GM06990 (cell line): Measurements from ENCODE around the gene NSUN3.

Source experiments
- DNase-seq: peaks from one replicate; pipeline ENCODE4 v3.0.0-alpha.2; 2011; ENCODE audit not compliant: insufficient read length; ENCODE audit errors: extremely low read depth
- H3K27me3 ChIP-seq: replicated peaks from 2 replicates; pipeline ENCODE4 v1.6.0; 2011; ENCODE audit warnings: low read length; ENCODE audit not compliant: control insufficient read depth, insufficient read depth
- H3K36me3 ChIP-seq: 2 replicates; pipeline ENCODE4 v1.5.1; 2011; ENCODE audit warnings: low read length; ENCODE audit not compliant: control insufficient read depth, insufficient read depth
- H3K4me3 ChIP-seq: replicated peaks from 2 replicates; pipeline ENCODE4 v1.5.1; 2011; ENCODE audit warnings: low read depth, mild to moderate bottlenecking, control low read depth, low read length
- TF ChIP-seq, protein P1 (sequence below): IDR thresholded peaks from 2 replicates; pipeline ENCODE4 v1.5.1; 2011; ENCODE audit warnings: low read length, control low read depth, mild to moderate bottlenecking, inconsistent platforms; ENCODE audit not compliant: insufficient read depth, poor library complexity, severe bottlenecking

Gene NSUN3

DNA sequence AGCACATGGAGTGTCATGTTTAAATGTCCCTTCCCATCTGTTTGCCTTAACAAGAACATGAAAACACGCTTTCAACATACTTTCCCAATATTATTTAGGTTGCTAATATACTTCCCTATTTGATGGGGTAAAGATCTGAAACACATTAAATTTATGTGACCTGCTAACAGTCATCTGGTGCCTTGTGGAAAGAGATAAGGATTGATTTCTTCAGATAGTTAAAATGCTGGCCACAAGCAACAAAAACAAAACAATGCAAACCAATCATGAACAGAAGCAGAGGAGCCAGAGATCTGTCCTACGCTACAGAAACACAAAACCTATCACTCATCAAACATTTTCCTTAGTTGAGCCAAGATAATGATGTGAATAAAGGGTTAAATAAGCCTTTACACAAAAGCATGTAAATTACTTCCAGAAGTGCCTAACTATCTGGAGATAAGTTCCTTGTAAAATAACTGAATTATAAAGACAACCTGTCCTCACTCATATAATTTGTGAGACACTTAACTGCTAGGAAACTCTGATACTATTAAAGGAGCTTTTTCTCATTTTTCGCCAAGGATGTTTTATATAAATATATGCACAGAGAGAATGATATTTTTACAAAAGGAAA, 109.9 kb downstream of the NSUN3 start:
- TF ChIP-seq, protein P1, sequence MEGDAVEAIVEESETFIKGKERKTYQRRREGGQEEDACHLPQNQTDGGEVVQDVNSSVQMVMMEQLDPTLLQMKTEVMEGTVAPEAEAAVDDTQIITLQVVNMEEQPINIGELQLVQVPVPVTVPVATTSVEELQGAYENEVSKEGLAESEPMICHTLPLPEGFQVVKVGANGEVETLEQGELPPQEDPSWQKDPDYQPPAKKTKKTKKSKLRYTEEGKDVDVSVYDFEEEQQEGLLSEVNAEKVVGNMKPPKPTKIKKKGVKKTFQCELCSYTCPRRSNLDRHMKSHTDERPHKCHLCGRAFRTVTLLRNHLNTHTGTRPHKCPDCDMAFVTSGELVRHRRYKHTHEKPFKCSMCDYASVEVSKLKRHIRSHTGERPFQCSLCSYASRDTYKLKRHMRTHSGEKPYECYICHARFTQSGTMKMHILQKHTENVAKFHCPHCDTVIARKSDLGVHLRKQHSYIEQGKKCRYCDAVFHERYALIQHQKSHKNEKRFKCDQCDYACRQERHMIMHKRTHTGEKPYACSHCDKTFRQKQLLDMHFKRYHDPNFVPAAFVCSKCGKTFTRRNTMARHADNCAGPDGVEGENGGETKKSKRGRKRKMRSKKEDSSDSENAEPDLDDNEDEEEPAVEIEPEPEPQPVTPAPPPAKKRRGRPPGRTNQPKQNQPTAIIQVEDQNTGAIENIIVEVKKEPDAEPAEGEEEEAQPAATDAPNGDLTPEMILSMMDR, result no peak
- no peak for DNase-seq
- no peaks in the 10 kb centered on the region for H3K27me3 ChIP-seq
- no peak overlapping the region for H3K4me3 ChIP-seq
- H3K36me3 ChIP-seq, result no peaks in the 10 kb centered on the region

DNA sequence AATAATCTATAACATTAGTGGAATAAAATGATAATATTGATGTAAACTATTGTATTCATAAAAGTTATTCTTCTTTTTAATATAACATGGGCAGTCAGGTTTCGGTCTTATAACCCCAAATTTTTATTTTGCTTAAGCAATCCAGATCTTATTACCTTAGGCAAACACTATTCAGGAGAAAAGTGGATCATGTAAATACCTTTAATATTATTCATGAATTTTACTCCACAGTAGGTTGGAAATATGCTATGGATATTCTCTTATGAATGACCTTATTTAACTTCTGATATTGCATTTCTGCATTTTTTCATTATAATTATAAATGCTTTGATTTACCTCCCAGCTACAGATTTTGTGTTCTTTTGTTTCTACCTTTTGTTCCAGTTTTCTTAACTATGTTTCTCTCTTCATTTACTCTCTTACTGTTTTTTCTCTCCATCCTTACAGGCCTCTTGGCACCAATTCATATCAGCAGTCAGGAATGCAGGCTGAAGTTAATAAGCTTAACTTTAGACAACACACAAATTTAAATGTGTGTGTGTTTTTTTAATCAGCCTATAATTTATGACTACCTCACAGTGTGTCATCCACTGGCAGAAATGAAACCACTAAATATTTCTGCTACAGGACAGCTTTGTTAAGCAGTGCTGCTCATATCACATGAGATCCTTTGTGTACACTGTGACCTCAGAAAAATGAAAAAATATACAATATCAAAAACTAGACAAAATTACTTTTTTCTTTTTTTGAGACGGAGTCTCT, 111.0 kb downstream of the NSUN3 start:
- no peaks in the 10 kb centered on the region for H3K27me3 ChIP-seq
- H3K36me3 ChIP-seq, result no peaks in the 10 kb centered on the region
- no peak overlapping the region for H3K4me3 ChIP-seq
- TF ChIP-seq, protein P1, result no peak
- no peak for DNase-seq

DNA sequence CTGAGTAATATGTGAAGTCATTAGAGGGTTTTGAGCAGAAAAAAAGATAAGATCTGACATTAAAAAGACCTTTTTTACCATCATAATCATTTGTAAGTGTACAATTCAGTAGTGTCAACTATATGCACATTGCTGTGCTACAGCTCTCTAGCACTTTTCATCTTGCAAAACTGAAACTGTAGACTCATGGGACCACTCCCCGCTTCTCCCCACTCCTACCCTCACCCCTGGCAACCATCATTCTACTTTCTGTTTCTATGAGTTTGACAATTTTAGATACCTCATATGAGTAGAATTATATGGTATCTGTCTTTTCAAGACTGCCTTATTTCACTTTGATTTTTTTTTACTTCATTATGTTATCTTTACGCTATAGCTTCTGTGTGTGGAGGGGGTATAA, 112.8 kb downstream of the NSUN3 start:
- TF ChIP-seq, protein P1, result no peak
- Histone ChIP-seq H3K4me3 (no peak overlapping the region), H3K27me3 (no peaks in the 10 kb centered on the region), H3K36me3 (no peaks in the 10 kb centered on the region)
- no peak for DNase-seq

DNA sequence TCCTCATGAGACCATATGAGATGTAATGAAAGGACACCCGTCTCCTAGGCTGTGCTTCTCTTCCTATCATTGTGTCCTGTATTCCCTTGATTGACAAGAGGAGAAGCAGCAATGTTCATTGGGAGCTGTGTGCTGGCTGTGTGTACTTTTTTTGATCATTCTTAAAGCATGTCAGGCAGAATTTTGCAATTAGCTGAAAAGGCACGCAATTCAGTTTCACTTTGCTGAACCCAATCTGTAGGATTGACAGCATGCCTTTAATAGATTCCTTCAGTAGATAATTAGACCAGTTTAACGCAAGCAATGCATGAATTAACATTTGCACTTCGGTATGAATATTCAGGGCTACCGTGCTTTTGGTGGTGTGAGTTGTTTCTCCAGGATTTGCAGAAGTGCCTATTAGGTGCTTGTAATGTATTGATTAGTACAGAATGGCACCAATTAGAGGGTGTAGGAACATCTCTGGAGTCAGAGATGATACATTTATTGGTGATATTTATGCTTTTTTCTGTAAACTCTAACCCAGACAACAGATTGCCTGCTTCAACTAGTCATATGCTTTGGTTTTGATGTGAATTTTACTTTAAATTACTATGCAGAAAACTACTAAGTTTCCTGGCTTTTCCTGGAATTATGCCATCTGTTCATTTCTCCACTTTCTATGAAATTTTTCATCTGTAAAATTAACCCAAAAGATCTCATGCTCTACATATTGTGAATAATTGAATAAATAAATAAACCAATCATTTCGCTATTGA, 114.3 kb downstream of the NSUN3 start:
- Histone ChIP-seq H3K27me3 (no peaks in the 10 kb centered on the region), H3K4me3 (no peak overlapping the region), H3K36me3 (no peaks in the 10 kb centered on the region)
- TF ChIP-seq, protein P1, result no peak
- no peak for DNase-seq
